ENCODE measurements around the gene SPNS2.

The SPNS2 gene

GRCh38 chr17:4498461-4499397, at the start of gene SPNS2:
Gene SPNS2 (plus strand): TSS chr17:4498881. CDS start chr17:4499048, 167 bp downstream.
- peak; percentile 98 for DNase-seq (ENCODE audit: low spot score)

- no peak for DNase-seq (ENCODE audit: low spot score)
These were observed 48.9 kb upstream of the SPNS2 start for GRCh38 chr17:4449736-4450135.

GRCh38 chr17:4450710-4451316, 47.9 kb upstream of the SPNS2 start:
- no peak for DNase-seq (ENCODE audit: low spot score)

GRCh38 chr17:4453812-4454591, 44.7 kb upstream of the SPNS2 start:
- DNase-seq (ENCODE audit: low spot score), result no peak

GRCh38 chr17:4460661-4461060, 38.0 kb upstream of the SPNS2 start:
- DNase-seq (ENCODE audit: low spot score), result no peak

- DNase-seq (ENCODE audit: low spot score), result no peak
These were observed 34.7 kb upstream of the SPNS2 start for GRCh38 chr17:4463818-4464476.

GRCh38 chr17:4465786-4466185, 32.9 kb upstream of the SPNS2 start:
- DNase-seq (ENCODE audit: low spot score), result no peak

GRCh38 chr17:4467287-4467686, 31.4 kb upstream of the SPNS2 start:
- no peak for DNase-seq (ENCODE audit: low spot score)

- no peak for DNase-seq (ENCODE audit: low spot score)
These were observed 29.1 kb upstream of the SPNS2 start for GRCh38 chr17:4469552-4469951.

- DNase-seq (ENCODE audit: low spot score), result no peak
These were observed 26.4 kb upstream of the SPNS2 start for GRCh38 chr17:4472286-4472685.

GRCh38 chr17:4474093-4474492, 24.6 kb upstream of the SPNS2 start:
- no peak for DNase-seq (ENCODE audit: low spot score)

- no peak for DNase-seq (ENCODE audit: low spot score)
These were observed 23.7 kb upstream of the SPNS2 start for GRCh38 chr17:4475001-4475400.

GRCh38 chr17:4475463-4475862, 23.2 kb upstream of the SPNS2 start:
- peak; percentile 8 for DNase-seq (ENCODE audit: low spot score)

- peak; percentile 24 for DNase-seq (ENCODE audit: low spot score)
These were observed 22.7 kb upstream of the SPNS2 start for GRCh38 chr17:4476017-4476416.

- peak; percentile 46 for DNase-seq (ENCODE audit: low spot score)
These were observed 22.1 kb upstream of the SPNS2 start for GRCh38 chr17:4476511-4477070.

GRCh38 chr17:4477255-4477791, 21.4 kb upstream of the SPNS2 start:
- peak; percentile 30 for DNase-seq (ENCODE audit: low spot score)

GRCh38 chr17:4478318-4478830, 20.3 kb upstream of the SPNS2 start:
- no peak for DNase-seq (ENCODE audit: low spot score)

- DNase-seq (ENCODE audit: low spot score), result no peak
These were observed 19.2 kb upstream of the SPNS2 start for GRCh38 chr17:4479340-4479981.

- DNase-seq (ENCODE audit: low spot score), result no peak
These were observed 18.5 kb upstream of the SPNS2 start for GRCh38 chr17:4479982-4480751.
